Measurements from ENCODE around the gene ZCCHC14. TPM values are rescaled to one million over a fixed set of nuclear protein-coding genes. Genes with fewer than 3 reads are reported as not detected.

ZCCHC14 gene
- total and polyA plus RNA-seq, 4 donors = 7.4 to 31.1 (median 19.3) TPM

DNA sequence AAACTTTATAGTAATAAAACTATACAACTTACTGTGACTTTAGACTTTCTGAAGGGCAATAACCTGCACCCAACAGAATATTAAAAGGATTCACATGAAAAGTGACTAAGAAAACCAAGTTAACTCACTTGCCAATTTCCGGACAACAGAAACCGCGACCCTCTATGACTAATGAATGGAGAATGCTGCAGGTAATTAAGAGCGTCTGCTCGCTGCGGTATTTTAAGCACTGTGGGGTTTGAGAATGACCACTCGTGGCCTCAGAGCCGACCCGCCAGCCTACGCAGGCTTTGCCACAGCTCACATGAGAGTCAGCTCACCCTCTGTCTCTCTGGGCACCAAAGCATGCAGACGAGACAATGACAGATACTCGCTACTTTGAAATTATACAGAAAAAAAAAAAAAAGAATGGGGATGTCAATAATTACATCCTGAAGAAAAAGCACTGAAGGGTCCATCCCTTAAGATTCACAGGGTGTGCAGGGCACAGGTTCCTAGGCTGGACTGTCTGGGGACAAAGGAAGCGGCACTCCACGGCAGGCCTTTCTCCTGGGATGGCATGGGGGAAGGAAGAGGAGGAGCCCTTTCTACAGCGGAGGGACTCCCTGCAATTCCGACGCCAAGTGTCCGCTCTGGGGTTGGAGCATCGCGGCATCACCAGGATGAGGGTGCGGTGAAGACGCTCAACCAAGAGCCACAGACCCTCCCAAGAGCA lies 35.0 kb downstream of the ZCCHC14 start:
- no peak overlapping the region for H3K4me3 ChIP-seq
- no peaks in the 10 kb centered on the region for H3K27me3 ChIP-seq (ENCODE audit: control insufficient read depth in 3 of 3, insufficient read depth in 3 of 3, low read length in 2 of 3)
- H3K27ac ChIP-seq (ENCODE audit: low read depth in 1 of 2, low read length in 1 of 2) = no peak overlapping the region
- WGBS, 2 donors = 72 to 78% methylated on average over 22 of the region's 22 CpGs
- DNase-seq (no peak), ATAC-seq (ENCODE audit: insufficient read depth, low FRiP score) (no peak)
- H3K36me3 ChIP-seq (ENCODE audit: control insufficient read depth in 4 of 4, insufficient read depth in 4 of 4, low read length in 4 of 4) = peaks cover 3 to 26% (median 20%) of the 10 kb centered on the region in 4 donors
- TF ChIP-seq, protein P1, sequence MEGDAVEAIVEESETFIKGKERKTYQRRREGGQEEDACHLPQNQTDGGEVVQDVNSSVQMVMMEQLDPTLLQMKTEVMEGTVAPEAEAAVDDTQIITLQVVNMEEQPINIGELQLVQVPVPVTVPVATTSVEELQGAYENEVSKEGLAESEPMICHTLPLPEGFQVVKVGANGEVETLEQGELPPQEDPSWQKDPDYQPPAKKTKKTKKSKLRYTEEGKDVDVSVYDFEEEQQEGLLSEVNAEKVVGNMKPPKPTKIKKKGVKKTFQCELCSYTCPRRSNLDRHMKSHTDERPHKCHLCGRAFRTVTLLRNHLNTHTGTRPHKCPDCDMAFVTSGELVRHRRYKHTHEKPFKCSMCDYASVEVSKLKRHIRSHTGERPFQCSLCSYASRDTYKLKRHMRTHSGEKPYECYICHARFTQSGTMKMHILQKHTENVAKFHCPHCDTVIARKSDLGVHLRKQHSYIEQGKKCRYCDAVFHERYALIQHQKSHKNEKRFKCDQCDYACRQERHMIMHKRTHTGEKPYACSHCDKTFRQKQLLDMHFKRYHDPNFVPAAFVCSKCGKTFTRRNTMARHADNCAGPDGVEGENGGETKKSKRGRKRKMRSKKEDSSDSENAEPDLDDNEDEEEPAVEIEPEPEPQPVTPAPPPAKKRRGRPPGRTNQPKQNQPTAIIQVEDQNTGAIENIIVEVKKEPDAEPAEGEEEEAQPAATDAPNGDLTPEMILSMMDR (IDR thresholded peaks at IDR 0.05; ENCODE audit: control extremely low read depth, extremely low read depth) = no peak
- no peak overlapping the region for H3K9ac ChIP-seq (ENCODE audit: insufficient read depth in 1 of 2, low read length in 2 of 2)
- H3K4me1 ChIP-seq (ENCODE audit: control insufficient read depth in 5 of 5, insufficient read depth in 5 of 5, low read length in 5 of 5) = peaks cover 0 to 11% (median 0%) of the 10 kb centered on the region in 5 donors
- no peaks in the 10 kb centered on the region for H3K9me3 ChIP-seq (ENCODE audit: control insufficient read depth in 4 of 4, insufficient read depth in 3 of 4, low read length in 3 of 4)

DNA sequence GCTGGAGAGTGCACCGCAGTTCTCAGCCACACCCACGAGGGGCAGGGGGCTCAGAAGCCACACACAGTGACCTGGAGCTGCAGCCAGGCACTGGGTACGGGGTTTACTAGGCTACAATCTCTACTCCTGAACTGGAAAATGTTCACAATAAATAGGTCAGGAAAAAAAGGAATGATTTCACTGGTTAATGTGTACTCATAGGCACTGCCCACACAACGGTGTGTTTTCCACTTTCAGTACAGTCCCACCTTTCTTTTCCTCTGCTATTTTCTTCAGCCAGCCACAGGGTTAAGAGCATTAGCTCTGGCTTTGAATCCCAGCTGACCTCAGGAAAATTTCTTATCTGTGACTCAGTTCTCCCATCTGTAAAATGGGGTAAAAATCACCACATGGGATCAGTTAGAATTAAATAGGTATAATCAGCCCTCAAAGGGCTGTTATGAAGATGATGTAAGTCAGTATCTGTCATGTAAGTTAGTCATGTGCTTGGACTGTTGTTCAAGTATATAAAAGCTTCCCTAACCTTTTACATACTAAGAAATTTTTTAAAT lies 35.7 kb downstream of the ZCCHC14 start:
- Histone ChIP-seq H3K36me3 (ENCODE audit: control insufficient read depth in 4 of 4, insufficient read depth in 4 of 4, low read length in 4 of 4) (peaks cover 3 to 31% (median 25%) of the 10 kb centered on the region in 4 donors), H3K27me3 (ENCODE audit: control insufficient read depth in 3 of 3, insufficient read depth in 3 of 3, low read length in 2 of 3) (no peaks in the 10 kb centered on the region), H3K9ac (ENCODE audit: insufficient read depth in 1 of 2, low read length in 2 of 2) (no peak overlapping the region), H3K4me1 (ENCODE audit: control insufficient read depth in 5 of 5, insufficient read depth in 5 of 5, low read length in 5 of 5) (peaks cover 0 to 11% (median 0%) of the 10 kb centered on the region in 5 donors), H3K27ac (ENCODE audit: low read depth in 1 of 2, low read length in 1 of 2) (no peak overlapping the region), H3K4me3 (no peak overlapping the region), H3K9me3 (ENCODE audit: control insufficient read depth in 4 of 4, insufficient read depth in 3 of 4, low read length in 3 of 4) (no peaks in the 10 kb centered on the region)
- 70 to 88% methylated on average over 4 of the region's 4 CpGs for WGBS, 2 donors
- TF ChIP-seq, protein P1 (IDR thresholded peaks at IDR 0.05; ENCODE audit: control extremely low read depth, extremely low read depth) = no peak
- DNase-seq (no peak), ATAC-seq (ENCODE audit: insufficient read depth, low FRiP score) (no peak)

DNA sequence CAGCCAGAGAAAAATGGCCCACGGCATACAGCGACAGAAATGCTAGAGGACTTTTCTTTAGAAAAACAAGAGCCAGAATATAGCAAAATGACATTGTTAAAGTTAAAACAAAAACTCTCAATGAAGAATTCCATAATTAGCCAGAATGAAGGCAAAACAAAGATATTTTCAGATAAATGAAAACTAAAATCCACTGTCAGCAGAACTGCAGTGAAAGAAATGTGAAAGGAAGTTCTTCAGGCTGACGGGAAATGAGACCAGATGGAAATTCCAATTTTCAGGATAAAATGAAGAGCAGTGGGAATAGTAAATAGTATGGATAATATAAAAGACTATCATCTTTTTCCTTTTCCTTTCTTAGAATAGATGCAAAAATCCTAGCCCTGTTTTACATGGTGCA lies 38.4 kb downstream of the ZCCHC14 start:
- ATAC-seq (ENCODE audit: insufficient read depth, low FRiP score) = no peak
- Histone ChIP-seq H3K4me3 (no peak overlapping the region), H3K27ac (ENCODE audit: low read depth in 1 of 2, low read length in 1 of 2) (no peak overlapping the region), H3K9me3 (ENCODE audit: control insufficient read depth in 4 of 4, insufficient read depth in 3 of 4, low read length in 3 of 4) (no peaks in the 10 kb centered on the region), H3K4me1 (ENCODE audit: control insufficient read depth in 5 of 5, insufficient read depth in 5 of 5, low read length in 5 of 5) (peaks cover 0 to 4% (median 0%) of the 10 kb centered on the region in 5 donors), H3K36me3 (ENCODE audit: control insufficient read depth in 4 of 4, insufficient read depth in 4 of 4, low read length in 4 of 4) (peaks cover 3 to 35% (median 26%) of the 10 kb centered on the region in 4 donors), H3K27me3 (ENCODE audit: control insufficient read depth in 3 of 3, insufficient read depth in 3 of 3, low read length in 2 of 3) (no peaks in the 10 kb centered on the region), H3K9ac (ENCODE audit: insufficient read depth in 1 of 2, low read length in 2 of 2) (no peak overlapping the region)
- no peak for DNase-seq
- TF ChIP-seq, protein P1 (IDR thresholded peaks at IDR 0.05; ENCODE audit: control extremely low read depth, extremely low read depth) = no peak
- WGBS, 2 donors = 93 to 94% methylated on average over 3 of the region's 3 CpGs

Measured in lung (tissue), 12 donors.